Measurements from ENCODE around the gene BRD3OS. TPM values are rescaled to one million over a fixed set of nuclear protein-coding genes. Genes with fewer than 3 reads are reported as not detected.

BRD3OS gene
- total RNA-seq, 3 donors from 2014 or later, result 11.1 to 14.4 (median 11.4) TPM

DNA sequence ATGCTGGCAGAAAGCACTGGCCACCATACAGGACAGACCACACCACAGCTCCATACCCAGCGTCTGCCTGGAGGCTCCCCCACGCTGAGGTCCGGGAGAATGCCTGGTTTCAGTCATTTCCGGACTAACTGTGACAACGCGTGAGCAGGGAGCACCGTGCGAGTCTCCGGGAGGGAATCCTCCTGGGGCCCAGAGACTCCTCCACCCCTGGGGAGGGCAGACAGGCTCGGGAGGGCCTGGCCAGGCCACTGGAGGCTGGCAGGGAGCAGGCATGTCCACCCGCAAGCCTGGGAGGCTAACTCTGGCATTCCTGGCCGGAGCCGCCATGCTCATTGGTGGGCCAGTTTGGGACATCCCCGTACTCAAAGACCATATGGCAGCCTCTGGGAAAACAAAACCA lies 6.5 kb downstream of the BRD3OS start:
- no peaks in the 10 kb centered on the region for H3K9me3 ChIP-seq
- intact Hi-C loops (cut with DNase I; ENCODE audit: low total_unique reads), result no loop called here
- no peaks in the 10 kb centered on the region for H3K27me3 ChIP-seq
- H3K4me1 ChIP-seq, result no peaks in the 10 kb centered on the region
- peaks cover 4% of the 10 kb centered on the region for H3K36me3 ChIP-seq
- no peak overlapping the region for H3K4me3 ChIP-seq
- TF ChIP-seq, protein P1, sequence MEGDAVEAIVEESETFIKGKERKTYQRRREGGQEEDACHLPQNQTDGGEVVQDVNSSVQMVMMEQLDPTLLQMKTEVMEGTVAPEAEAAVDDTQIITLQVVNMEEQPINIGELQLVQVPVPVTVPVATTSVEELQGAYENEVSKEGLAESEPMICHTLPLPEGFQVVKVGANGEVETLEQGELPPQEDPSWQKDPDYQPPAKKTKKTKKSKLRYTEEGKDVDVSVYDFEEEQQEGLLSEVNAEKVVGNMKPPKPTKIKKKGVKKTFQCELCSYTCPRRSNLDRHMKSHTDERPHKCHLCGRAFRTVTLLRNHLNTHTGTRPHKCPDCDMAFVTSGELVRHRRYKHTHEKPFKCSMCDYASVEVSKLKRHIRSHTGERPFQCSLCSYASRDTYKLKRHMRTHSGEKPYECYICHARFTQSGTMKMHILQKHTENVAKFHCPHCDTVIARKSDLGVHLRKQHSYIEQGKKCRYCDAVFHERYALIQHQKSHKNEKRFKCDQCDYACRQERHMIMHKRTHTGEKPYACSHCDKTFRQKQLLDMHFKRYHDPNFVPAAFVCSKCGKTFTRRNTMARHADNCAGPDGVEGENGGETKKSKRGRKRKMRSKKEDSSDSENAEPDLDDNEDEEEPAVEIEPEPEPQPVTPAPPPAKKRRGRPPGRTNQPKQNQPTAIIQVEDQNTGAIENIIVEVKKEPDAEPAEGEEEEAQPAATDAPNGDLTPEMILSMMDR (IDR thresholded peaks at IDR 0.05), result no peak
- TF ChIP-seq POLR2AphosphoS5 (IDR thresholded peaks at IDR 0.05) (no peak), POLR2A (IDR thresholded peaks at IDR 0.05) (no peak)
- no peak overlapping the region for H3K27ac ChIP-seq
- no peak for DNase-seq (ENCODE audit: low spot score in 2 of 2)

DNA sequence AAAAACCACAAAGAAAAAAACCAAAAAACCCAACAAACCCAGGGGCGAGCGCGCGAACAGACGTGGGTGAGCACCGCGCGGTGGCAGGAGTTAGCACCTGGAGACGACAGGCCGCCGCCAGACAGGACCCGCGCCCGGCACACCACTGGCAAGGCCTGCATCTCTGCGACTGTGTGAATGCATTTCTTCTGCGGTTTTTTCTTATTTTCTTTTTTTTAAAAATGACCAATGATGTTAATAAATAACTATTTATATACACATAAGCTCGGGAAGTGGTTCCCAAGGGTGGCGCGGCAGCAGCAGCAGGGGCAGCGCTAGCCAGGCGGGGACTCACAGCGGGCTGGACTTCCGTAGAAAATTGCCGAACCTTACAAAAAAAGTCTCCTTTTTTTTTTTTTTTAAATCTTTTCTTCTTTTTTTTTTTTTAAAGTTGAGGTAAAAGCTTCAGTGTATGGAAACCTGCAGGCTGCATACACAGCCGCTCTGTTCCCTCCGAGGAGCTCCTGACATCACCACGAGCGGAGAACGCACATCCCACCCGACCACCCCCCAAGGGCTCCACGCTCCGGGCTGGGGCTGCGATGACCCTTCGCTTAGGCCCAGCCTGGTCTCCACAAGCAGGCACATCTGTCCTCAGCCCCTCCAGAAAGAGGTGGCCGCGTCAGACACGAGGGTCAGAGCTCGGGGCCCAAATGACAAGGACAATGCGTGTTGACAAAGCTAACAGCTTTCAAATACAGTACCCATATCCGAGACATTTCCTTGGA lies 7.4 kb downstream of the BRD3OS start:
- Histone ChIP-seq H3K9me3 (no peaks in the 10 kb centered on the region), H3K27ac (no peak overlapping the region), H3K27me3 (no peaks in the 10 kb centered on the region), H3K4me1 (no peaks in the 10 kb centered on the region), H3K4me3 (no peak overlapping the region), H3K36me3 (peaks cover 4% of the 10 kb centered on the region)
- no peak for DNase-seq (ENCODE audit: low spot score in 2 of 2)
- intact Hi-C loops (cut with DNase I; ENCODE audit: low total_unique reads), result no loop called here
- TF ChIP-seq POLR2A (IDR thresholded peaks at IDR 0.05), result no peak
- TF ChIP-seq, protein P1 (IDR thresholded peaks at IDR 0.05), result no peak
- no peak for TF ChIP-seq POLR2AphosphoS5 (IDR thresholded peaks at IDR 0.05)

DNA sequence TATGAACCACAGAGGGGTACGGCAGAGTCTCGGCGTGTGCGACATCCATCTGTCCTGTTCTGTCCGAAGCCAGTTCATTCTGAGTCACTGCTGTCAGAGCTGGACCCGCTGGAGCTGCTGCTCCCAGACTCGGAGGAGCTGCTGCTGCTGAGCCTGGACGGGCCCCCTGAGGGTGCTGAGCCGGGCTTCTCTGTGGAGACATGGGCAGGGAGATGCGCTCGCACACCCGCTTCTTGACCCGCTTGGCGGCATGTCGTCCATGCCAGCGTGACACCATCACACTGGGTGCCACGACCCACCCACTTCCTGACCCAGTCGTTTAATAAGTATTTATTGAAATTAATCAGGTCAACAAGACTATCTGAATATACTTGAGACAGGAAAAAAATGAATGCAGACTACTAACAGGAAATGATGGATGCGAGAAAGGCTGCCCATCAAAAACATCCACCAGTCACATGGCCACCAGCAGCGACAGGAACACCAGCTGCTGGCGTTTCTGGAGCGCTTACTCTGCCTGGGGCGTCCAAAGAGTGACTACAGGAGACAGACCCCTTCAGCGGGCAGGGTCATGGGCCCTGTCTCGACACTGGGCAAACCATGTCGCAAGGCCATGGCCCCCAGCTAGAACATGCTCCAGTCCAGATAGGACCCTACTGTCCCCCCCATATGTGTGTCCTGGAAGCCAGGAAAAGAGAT lies 8.4 kb downstream of the BRD3OS start:
- no peak for TF ChIP-seq POLR2AphosphoS5 (IDR thresholded peaks at IDR 0.05)
- Histone ChIP-seq H3K4me1 (no peaks in the 10 kb centered on the region), H3K36me3 (peaks cover 4% of the 10 kb centered on the region), H3K27ac (no peak overlapping the region), H3K9me3 (no peaks in the 10 kb centered on the region), H3K4me3 (no peak overlapping the region), H3K27me3 (no peaks in the 10 kb centered on the region)
- DNase-seq (ENCODE audit: low spot score in 2 of 2), result no peak
- intact Hi-C loops (cut with DNase I; ENCODE audit: low total_unique reads), result no loop called here

DNA sequence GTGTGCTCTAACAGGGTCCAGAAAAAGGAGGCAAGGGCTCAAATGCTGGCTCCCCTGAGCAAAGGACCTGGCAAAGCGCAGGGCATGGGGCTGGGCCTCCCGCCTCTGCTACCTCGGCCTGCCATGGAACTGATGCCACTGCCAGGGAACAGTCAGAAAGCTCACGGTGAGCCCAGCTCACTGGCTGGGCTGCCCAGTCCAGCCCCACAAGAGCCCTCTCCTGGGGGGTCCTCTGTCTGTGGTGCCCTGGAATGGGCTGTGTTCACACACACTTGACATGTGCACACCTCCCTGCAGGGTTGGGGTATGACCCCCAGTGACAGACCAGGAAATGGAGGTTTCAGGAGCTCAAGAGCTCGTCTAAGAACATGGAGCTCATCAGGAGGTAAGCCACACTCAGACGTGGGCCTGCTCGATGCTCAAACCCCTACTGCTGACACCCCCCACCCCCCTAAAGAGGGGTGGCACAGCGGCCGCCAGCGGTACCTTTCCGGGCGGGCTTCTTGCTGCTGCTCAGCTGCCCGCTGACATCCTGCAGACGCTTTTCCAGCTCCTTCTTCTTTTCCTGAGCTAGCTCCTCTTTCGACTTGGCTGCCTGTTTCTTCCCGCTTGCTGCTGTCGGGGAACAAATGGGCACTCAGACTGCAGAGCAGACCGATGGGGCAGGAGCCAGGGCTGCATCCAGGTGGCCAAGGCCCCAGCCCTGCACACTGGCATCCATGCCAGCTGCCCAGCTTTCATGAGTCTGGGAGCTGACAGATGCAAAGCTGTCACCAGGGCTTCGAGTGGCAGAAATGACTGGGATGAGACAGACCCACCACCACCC lies 9.1 kb downstream of the BRD3OS start:
- no peaks in the 10 kb centered on the region for H3K4me1 ChIP-seq
- no peaks in the 10 kb centered on the region for H3K27me3 ChIP-seq
- no peaks in the 10 kb centered on the region for H3K9me3 ChIP-seq
- H3K4me3 ChIP-seq, result no peak overlapping the region
- intact Hi-C loops (cut with DNase I; ENCODE audit: low total_unique reads), result no loop called here
- no peak for TF ChIP-seq POLR2A (IDR thresholded peaks at IDR 0.05)
- TF ChIP-seq, protein P1 (IDR thresholded peaks at IDR 0.05), result no peak
- TF ChIP-seq POLR2AphosphoS5 (IDR thresholded peaks at IDR 0.05), result no peak
- no peak for DNase-seq (ENCODE audit: low spot score in 2 of 2)
- H3K36me3 ChIP-seq, result peaks cover 8% of the 10 kb centered on the region
- no peak overlapping the region for H3K27ac ChIP-seq

DNA sequence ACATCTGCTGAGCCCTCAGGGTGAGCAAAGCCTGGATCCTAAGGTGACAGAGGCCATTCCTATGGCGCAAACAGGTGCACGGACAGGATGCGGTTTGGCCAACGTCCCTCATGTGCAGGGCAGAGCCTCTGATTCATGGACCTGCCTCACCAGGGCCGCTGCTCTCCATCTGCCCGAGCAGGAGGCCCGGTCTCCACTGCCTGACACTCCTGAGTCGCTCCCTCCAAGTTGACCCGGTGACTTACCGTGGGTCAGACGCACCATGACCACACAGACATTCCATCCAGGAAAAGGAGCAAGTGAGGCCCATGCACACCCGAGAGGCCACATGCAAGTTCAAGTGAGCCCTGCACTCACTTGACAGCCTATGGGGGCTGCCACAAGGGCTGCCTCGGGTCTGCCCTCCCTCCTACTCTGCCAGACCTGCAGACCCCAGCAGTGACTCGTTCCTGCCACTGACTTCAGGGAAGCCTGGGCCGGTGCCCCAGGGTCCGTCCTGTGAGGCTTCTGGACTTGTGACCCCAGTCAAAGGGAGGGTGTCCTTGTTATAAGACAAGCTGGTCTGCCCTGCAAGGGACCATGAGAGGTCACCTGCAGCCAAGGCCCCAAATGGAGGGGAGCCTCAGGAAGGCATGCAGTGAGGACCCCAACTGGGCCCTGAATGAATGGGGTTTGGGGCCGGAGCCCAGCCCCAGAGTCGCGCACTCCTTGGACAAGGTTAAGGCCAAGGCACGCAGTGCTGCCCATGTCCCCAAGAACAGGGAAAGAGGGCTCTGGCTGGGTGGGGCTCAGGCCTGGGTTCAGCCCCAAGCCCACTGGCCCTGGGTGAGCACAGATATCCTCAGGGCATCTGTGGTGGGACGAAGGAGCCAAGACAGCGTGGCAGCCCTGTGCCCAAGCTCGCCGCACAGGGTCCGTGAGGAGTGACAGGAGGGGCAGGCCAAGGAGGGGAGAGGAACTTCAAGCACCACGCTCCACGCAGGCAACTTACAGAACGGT lies 10.1 kb downstream of the BRD3OS start:
- H3K4me3 ChIP-seq, result no peak overlapping the region
- H3K4me1 ChIP-seq, result no peaks in the 10 kb centered on the region
- no peak overlapping the region for H3K27ac ChIP-seq
- no peak for DNase-seq (ENCODE audit: low spot score in 2 of 2)
- H3K27me3 ChIP-seq, result no peaks in the 10 kb centered on the region
- TF ChIP-seq POLR2AphosphoS5 (IDR thresholded peaks at IDR 0.05), result no peak
- no peak for TF ChIP-seq POLR2A (IDR thresholded peaks at IDR 0.05)
- TF ChIP-seq, protein P1 (IDR thresholded peaks at IDR 0.05), result no peak
- no peaks in the 10 kb centered on the region for H3K9me3 ChIP-seq
- H3K36me3 ChIP-seq, result peaks cover 8% of the 10 kb centered on the region
- intact Hi-C loops (cut with DNase I; ENCODE audit: low total_unique reads), result no loop called here

Data from breast epithelium (tissue), 4 donors.